Activated CD8-positive, alpha-beta T cell treated with anti-CD3 and anti-CD28 coated beads for 36 hours (primary cell): ENCODE results near the gene MTNR1B. TPM values are rescaled to one million over a fixed set of nuclear protein-coding genes. Genes with fewer than 3 reads are reported as not detected.

Experiments
- ATAC-seq: fragments of 200-7000 bp; cut with Tn5 transposase; one replicate; pipeline ENCODE4 v1.10.0; 2021; ENCODE audit warnings: mild to moderate bottlenecking, moderate library complexity
- CTCF ChIA-PET: fragments of 350-600 bp; sonication (Branson Sonifier 250); formaldehyde crosslinking; loops from one replicate; lab custom pipeline; 2021; ENCODE audit warnings: antibody characterized with exemption; lab: Charles Lee
- POLR2A ChIA-PET: fragments of 350-600 bp; sonication (Branson Sonifier 250); formaldehyde crosslinking; loops from one replicate; lab custom pipeline; 2021; ENCODE audit warnings: antibody characterized with exemption; lab: Charles Lee
- DNase-seq: peaks from one replicate; pipeline ENCODE4 v3.0.0-alpha.2; 2020
- H3K27ac Mint-ChIP-seq: one replicate; pipeline ENCODE4 v1.8.0; 2021; ENCODE audit warnings: mild to moderate bottlenecking, mixed read lengths
- H3K27me3 Mint-ChIP-seq: one replicate; pipeline ENCODE4 v1.8.0; 2021; ENCODE audit warnings: mixed read lengths
- H3K36me3 Mint-ChIP-seq: one replicate; pipeline ENCODE4 v1.8.0; 2021; ENCODE audit warnings: low read depth, mixed read lengths
- H3K4me1 Mint-ChIP-seq: one replicate; pipeline ENCODE4 v1.8.0; 2021; ENCODE audit warnings: low read depth, mixed read lengths
- H3K4me3 Mint-ChIP-seq: one replicate; pipeline ENCODE4 v1.8.0; 2021; ENCODE audit warnings: mild to moderate bottlenecking, moderate library complexity, mixed read lengths
- H3K9me3 Mint-ChIP-seq: one replicate; pipeline ENCODE4 v1.8.0; 2021; ENCODE audit warnings: mixed read lengths
- intact Hi-C: fragments of 100-400 bp; cut with micrococcal nuclease; formaldehyde crosslinking; loops from one replicate; pipeline ENCODE4 v1.10.0; 2022
- total RNA-seq, 2 experiments: library from RNA; stranded (reverse); gene quantifications; one replicate each; pipeline ENCODE4 v1.2.3, GENCODE V29; 2021
- TF ChIP-seq, protein P1 (sequence below): fragments of 200-600 bp; IDR thresholded peaks from one replicate; pipeline ENCODE4 v1.8.0; 2022; ENCODE audit warnings: antibody characterized with exemption, mild to moderate bottlenecking

The MTNR1B gene
- total RNA-seq, 2 experiments from 2014 or later, result not detected

GRCh38 chr11:92965196-92965595 lies 4.3 kb upstream of the MTNR1B start:
- Mint-ChIP-seq H3K36me3 (no peaks in the 10 kb centered on the region), H3K4me1 (no peaks in the 10 kb centered on the region), H3K4me3 (no peak overlapping the region), H3K27ac (no peak overlapping the region), H3K9me3 (no peaks in the 10 kb centered on the region), H3K27me3 (peaks cover 4% of the 10 kb centered on the region)
- ChIA-PET CTCF (interaction anchor here (1.0 to 1.4 kb wide), 2 partner anchors 14 to 24 kb away, joined by 3 read pairs; no protein-coding TSS in a partner anchor), POLR2A (no interaction called here)
- DNase-seq, result no peak
- TF ChIP-seq, protein P1, sequence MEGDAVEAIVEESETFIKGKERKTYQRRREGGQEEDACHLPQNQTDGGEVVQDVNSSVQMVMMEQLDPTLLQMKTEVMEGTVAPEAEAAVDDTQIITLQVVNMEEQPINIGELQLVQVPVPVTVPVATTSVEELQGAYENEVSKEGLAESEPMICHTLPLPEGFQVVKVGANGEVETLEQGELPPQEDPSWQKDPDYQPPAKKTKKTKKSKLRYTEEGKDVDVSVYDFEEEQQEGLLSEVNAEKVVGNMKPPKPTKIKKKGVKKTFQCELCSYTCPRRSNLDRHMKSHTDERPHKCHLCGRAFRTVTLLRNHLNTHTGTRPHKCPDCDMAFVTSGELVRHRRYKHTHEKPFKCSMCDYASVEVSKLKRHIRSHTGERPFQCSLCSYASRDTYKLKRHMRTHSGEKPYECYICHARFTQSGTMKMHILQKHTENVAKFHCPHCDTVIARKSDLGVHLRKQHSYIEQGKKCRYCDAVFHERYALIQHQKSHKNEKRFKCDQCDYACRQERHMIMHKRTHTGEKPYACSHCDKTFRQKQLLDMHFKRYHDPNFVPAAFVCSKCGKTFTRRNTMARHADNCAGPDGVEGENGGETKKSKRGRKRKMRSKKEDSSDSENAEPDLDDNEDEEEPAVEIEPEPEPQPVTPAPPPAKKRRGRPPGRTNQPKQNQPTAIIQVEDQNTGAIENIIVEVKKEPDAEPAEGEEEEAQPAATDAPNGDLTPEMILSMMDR, result no peak
- ATAC-seq, result no peak
- intact Hi-C loops, result no loop called here

- ChIA-PET CTCF (no interaction called here), POLR2A (no interaction called here)
- DNase-seq, result no peak
- intact Hi-C loops, result no loop called here
- Mint-ChIP-seq H3K36me3 (no peaks in the 10 kb centered on the region), H3K4me1 (no peaks in the 10 kb centered on the region), H3K9me3 (no peaks in the 10 kb centered on the region), H3K27ac (no peak overlapping the region), H3K27me3 (peaks cover 6% of the 10 kb centered on the region), H3K4me3 (no peak overlapping the region)
- no peak for ATAC-seq
- TF ChIP-seq, protein P1, result no peak
Observed at GRCh38 chr11:92967178-92967577, 2.3 kb upstream of the MTNR1B start.

- no peak overlapping the region for H3K4me3 Mint-ChIP-seq
- H3K9me3 Mint-ChIP-seq, result no peaks in the 10 kb centered on the region
- TF ChIP-seq, protein P1, result no peak
- ATAC-seq (no peak), DNase-seq (no peak)
- H3K36me3 Mint-ChIP-seq, result no peaks in the 10 kb centered on the region
- intact Hi-C loops, result no loop called here
- CTCF ChIA-PET, result no interaction called here
- no peaks in the 10 kb centered on the region for H3K4me1 Mint-ChIP-seq
- POLR2A ChIA-PET, result no interaction called here
- H3K27ac Mint-ChIP-seq, result no peak overlapping the region
- peaks cover 6% of the 10 kb centered on the region for H3K27me3 Mint-ChIP-seq
Observed at GRCh38 chr11:92967867-92968266, 1.6 kb upstream of the MTNR1B start.

GRCh38 chr11:92969293-92969633 lies 188 bp upstream of the MTNR1B start:
- no peak overlapping the region for H3K4me3 Mint-ChIP-seq
- DNase-seq (no peak), ATAC-seq (no peak)
- CTCF ChIA-PET, result no interaction called here
- H3K9me3 Mint-ChIP-seq, result no peaks in the 10 kb centered on the region
- POLR2A ChIA-PET, result no interaction called here
- peaks cover 9% of the 10 kb centered on the region for H3K27me3 Mint-ChIP-seq
- H3K36me3 Mint-ChIP-seq, result no peaks in the 10 kb centered on the region
- TF ChIP-seq, protein P1, result no peak
- H3K4me1 Mint-ChIP-seq, result no peaks in the 10 kb centered on the region
- no peak overlapping the region for H3K27ac Mint-ChIP-seq
- intact Hi-C loops, result no loop called here

- intact Hi-C loops, result no loop called here
- TF ChIP-seq, protein P1, result no peak
- H3K27ac Mint-ChIP-seq, result no peak overlapping the region
Observed at GRCh38 chr11:92972248-92972647, 2.8 kb downstream of the MTNR1B start.

More at GRCh38 chr11:92972248-92972647, 2.8 kb downstream of the MTNR1B start:
- ATAC-seq (no peak), DNase-seq (no peak)
- ChIA-PET CTCF (no interaction called here), POLR2A (no interaction called here)
- no peaks in the 10 kb centered on the region for H3K36me3 Mint-ChIP-seq
- no peaks in the 10 kb centered on the region for H3K4me1 Mint-ChIP-seq
- H3K27me3 Mint-ChIP-seq, result peaks cover 10% of the 10 kb centered on the region
- no peak overlapping the region for H3K4me3 Mint-ChIP-seq
- no peaks in the 10 kb centered on the region for H3K9me3 Mint-ChIP-seq
